NB4 (cell line): ENCODE results near the gene NUMBL.

Experiments used
- POLR2A ChIP-seq: IDR thresholded peaks from 2 replicates; pipeline ENCODE4 v1.6.1; 2011; ENCODE audit warnings: mild to moderate bottlenecking; ENCODE audit not compliant: insufficient read length; ENCODE audit errors: extremely low read depth
- TF ChIP-seq, protein P1 (sequence below): IDR thresholded peaks from one replicate; pipeline ENCODE4 v1.5.1; 2012; ENCODE audit warnings: low read depth, low read length
- TF ChIP-seq, protein P2 (sequence below): IDR thresholded peaks from 2 replicates; pipeline ENCODE4 v1.6.1; 2011; ENCODE audit warnings: low read depth, low read length

DNA sequence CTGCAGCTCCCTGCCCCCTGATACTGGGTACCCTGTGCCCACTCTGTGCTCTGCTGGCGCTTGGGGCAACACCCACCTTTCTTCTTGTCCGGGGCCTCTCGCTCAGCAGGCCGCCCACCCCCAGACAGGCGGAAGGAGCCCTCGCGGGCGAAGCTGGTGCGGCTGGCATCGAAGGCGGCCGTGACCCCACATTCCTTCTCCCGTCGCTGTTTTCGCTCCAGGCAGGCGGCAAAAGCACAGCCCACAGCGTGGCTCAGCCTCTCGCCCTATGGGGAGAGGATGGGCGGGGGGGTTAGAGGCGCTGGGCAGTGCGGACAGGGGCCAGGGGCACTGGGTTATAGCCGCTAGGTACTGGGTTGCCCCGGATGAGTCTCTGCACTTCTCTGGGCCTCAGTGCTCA, 13.3 kb downstream of the NUMBL start:
- TF ChIP-seq, protein P1, sequence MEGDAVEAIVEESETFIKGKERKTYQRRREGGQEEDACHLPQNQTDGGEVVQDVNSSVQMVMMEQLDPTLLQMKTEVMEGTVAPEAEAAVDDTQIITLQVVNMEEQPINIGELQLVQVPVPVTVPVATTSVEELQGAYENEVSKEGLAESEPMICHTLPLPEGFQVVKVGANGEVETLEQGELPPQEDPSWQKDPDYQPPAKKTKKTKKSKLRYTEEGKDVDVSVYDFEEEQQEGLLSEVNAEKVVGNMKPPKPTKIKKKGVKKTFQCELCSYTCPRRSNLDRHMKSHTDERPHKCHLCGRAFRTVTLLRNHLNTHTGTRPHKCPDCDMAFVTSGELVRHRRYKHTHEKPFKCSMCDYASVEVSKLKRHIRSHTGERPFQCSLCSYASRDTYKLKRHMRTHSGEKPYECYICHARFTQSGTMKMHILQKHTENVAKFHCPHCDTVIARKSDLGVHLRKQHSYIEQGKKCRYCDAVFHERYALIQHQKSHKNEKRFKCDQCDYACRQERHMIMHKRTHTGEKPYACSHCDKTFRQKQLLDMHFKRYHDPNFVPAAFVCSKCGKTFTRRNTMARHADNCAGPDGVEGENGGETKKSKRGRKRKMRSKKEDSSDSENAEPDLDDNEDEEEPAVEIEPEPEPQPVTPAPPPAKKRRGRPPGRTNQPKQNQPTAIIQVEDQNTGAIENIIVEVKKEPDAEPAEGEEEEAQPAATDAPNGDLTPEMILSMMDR = no peak
- TF ChIP-seq, protein P2, sequence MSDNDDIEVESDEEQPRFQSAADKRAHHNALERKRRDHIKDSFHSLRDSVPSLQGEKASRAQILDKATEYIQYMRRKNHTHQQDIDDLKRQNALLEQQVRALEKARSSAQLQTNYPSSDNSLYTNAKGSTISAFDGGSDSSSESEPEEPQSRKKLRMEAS = no peak
- TF ChIP-seq POLR2A = no peak
